Neural cell (in vitro differentiated cells): ENCODE measurements around the gene CARS2.

Experiments used
- CTCF ChIP-seq: fragments of 450-650 bp; IDR thresholded peaks from 2 replicates; pipeline ENCODE4 v1.5.1; 2014; ENCODE audit warnings: antibody characterized with exemption, mild to moderate bottlenecking, moderate library complexity; ENCODE audit not compliant: poor library complexity, severe bottlenecking
- EP300 ChIP-seq: fragments of 450-650 bp; conservative IDR thresholded peaks from 2 replicates; pipeline ENCODE4 v1.6.1; 2014; ENCODE audit warnings: antibody characterized with exemption, mild to moderate bottlenecking, moderate library complexity; ENCODE audit not compliant: poor library complexity, severe bottlenecking
- EZH2 ChIP-seq: fragments of 200-600, 300-800 bp; shearing (Covaris generic), sonication (generic); IDR thresholded peaks from 2 replicates; pipeline ENCODE4 v1.6.1; 2014; ENCODE audit warnings: antibody characterized with exemption, low read length, borderline replicate concordance, mild to moderate bottlenecking; ENCODE audit not compliant: insufficient read depth, poor library complexity, severe bottlenecking
- MXI1 ChIP-seq: fragments of 450-650 bp; conservative IDR thresholded peaks from 2 replicates; pipeline ENCODE4 v1.6.1; 2014; ENCODE audit warnings: antibody characterized with exemption, mild to moderate bottlenecking; ENCODE audit not compliant: poor library complexity, severe bottlenecking
- POLR2AphosphoS5 ChIP-seq: IDR thresholded peaks from 2 replicates; pipeline ENCODE4 v1.6.1; 2012
- TAF1 ChIP-seq: IDR thresholded peaks from 2 replicates; pipeline ENCODE4 v1.6.1; 2012; ENCODE audit warnings: low read depth

- no peak for TF ChIP-seq CTCF
- no peak for TF ChIP-seq MXI1
- no peak for TF ChIP-seq EZH2
- TF ChIP-seq POLR2AphosphoS5, result no peak
- TF ChIP-seq EP300, result no peak
- TF ChIP-seq TAF1, result no peak
Measured at GRCh38 chr13:110617321-110618072, 88.4 kb downstream of the CARS2 start.
